GM21367 (cell line): ENCODE data around the gene ANO6.
A peak's percentile ranks its signal among the peaks of the same experiment; 100 is the strongest.
"Not testable (repeated sequence)": the region's sequence is repeated elsewhere in the genome, so short reads cannot be mapped to it uniquely, and the experiment has no call there.

ENCODE experiments used
- ATAC-seq: cut with Tn5 transposase; IDR thresholded peaks from one replicate; pipeline ENCODE4 v1.9.1; 2021; ENCODE audit not compliant: unreplicated experiment

ANO6 gene

GRCh38 chr12:45235087-45236025 lies 19.5 kb downstream of the ANO6 start:
- ATAC-seq, result no peak

- not testable (repeated sequence) for ATAC-seq
Observed at GRCh38 chr12:45236383-45236782, 20.5 kb downstream of the ANO6 start.

- ATAC-seq, result no peak
Observed at GRCh38 chr12:45242180-45242579, 26.3 kb downstream of the ANO6 start.

GRCh38 chr12:45243963-45244362 lies 28.1 kb downstream of the ANO6 start:
- no peak for ATAC-seq

- peak; percentile 94 for ATAC-seq
Observed at GRCh38 chr12:45244561-45245343, 28.9 kb downstream of the ANO6 start.

- ATAC-seq, result no peak
Observed at GRCh38 chr12:45246236-45246635, 30.3 kb downstream of the ANO6 start.

GRCh38 chr12:45247589-45247988 lies 31.7 kb downstream of the ANO6 start:
- no peak for ATAC-seq

- no peak for ATAC-seq
Observed at GRCh38 chr12:45248095-45248494, 32.2 kb downstream of the ANO6 start.

GRCh38 chr12:45254254-45254653 lies 38.4 kb downstream of the ANO6 start:
- no peak for ATAC-seq

GRCh38 chr12:45256721-45257120 lies 40.8 kb downstream of the ANO6 start:
- ATAC-seq, result no peak

- ATAC-seq, result peak; percentile 85
Observed at GRCh38 chr12:45257185-45257930, 41.5 kb downstream of the ANO6 start.

- no peak for ATAC-seq
Observed at GRCh38 chr12:45259675-45260074, 43.8 kb downstream of the ANO6 start.

GRCh38 chr12:45260104-45260815 lies 44.4 kb downstream of the ANO6 start:
- no peak for ATAC-seq

- no peak for ATAC-seq
Observed at GRCh38 chr12:45260854-45261253, 45.0 kb downstream of the ANO6 start.

GRCh38 chr12:45262185-45262584 lies 46.3 kb downstream of the ANO6 start:
- ATAC-seq, result not testable (repeated sequence)

GRCh38 chr12:45263587-45263986 lies 47.7 kb downstream of the ANO6 start:
- ATAC-seq, result no peak

- ATAC-seq, result peak; percentile 55
Observed at GRCh38 chr12:45268672-45269411, 52.9 kb downstream of the ANO6 start.

- ATAC-seq, result no peak
Observed at GRCh38 chr12:45269412-45269751, 53.5 kb downstream of the ANO6 start.

- no peak for ATAC-seq
Observed at GRCh38 chr12:45270951-45271350, 55.1 kb downstream of the ANO6 start.

GRCh38 chr12:45273717-45274271 lies 57.9 kb downstream of the ANO6 start:
- no peak for ATAC-seq
